Ectodermal cell (in vitro differentiated cells): ENCODE data around the gene CCL11.

Source experiments
- H3K27ac ChIP-seq: 2 replicates; pipeline ENCODE4 v1.7.0; 2013; ENCODE audit warnings: mild to moderate bottlenecking, low read depth, low read length; ENCODE audit not compliant: insufficient read depth, poor library complexity, severe bottlenecking
- H3K27me3 ChIP-seq: 2 replicates; pipeline ENCODE4 v1.7.0; 2013; ENCODE audit warnings: mild to moderate bottlenecking, low read length; ENCODE audit not compliant: insufficient read depth, control insufficient read depth, poor library complexity, severe bottlenecking
- H3K36me3 ChIP-seq: one replicate; pipeline ENCODE4 v1.7.0; 2013; ENCODE audit warnings: low read length; ENCODE audit not compliant: control insufficient read depth, insufficient read depth
- H3K4me1 ChIP-seq: one replicate; pipeline ENCODE4 v1.7.0; 2013; ENCODE audit warnings: low read length; ENCODE audit not compliant: control insufficient read depth, insufficient read depth
- H3K4me3 ChIP-seq: 2 replicates; pipeline ENCODE4 v1.7.0; 2013; ENCODE audit warnings: low read depth, low read length, control low read depth; ENCODE audit not compliant: insufficient read depth
- H3K9me3 ChIP-seq: 2 replicates; pipeline ENCODE4 v1.7.0; 2013; ENCODE audit warnings: mild to moderate bottlenecking, low read length, moderate library complexity; ENCODE audit not compliant: control insufficient read depth
- WGBS, 2 experiments: methylation state at CpG; one replicate each; pipeline ENCODE4 v1.1.7; 2013; ENCODE audit warnings: missing lambda C conversion rate in 2 of 2; 5-methylcytosine and 5-hydroxymethylcytosine counted together

Gene CCL11

DNA sequence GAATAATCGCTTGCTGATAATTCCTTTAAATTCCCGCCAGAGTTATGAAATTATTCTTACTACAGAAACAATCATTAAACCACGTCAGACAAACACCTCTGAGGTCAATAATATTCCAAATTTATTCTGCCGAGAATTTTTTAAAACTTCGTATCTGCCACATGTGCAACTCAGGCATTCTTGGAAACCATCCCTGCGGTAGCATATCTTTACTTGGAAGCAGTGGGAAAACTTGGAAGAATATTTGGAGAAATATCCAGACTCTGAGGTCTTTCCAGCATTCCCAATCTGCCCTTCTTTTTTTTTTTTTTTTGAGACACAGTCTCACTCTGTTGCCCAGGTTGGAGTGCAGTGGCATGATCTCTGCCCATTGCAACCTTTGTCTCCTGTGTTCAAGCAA lies 2.0 kb upstream of the CCL11 start:
- Histone ChIP-seq H3K27ac (no peak overlapping the region), H3K9me3 (no peaks in the 10 kb centered on the region), H3K4me3 (no peak overlapping the region), H3K27me3 (no peaks in the 10 kb centered on the region), H3K4me1 (no peaks in the 10 kb centered on the region), H3K36me3 (no peaks in the 10 kb centered on the region)
- WGBS, 2 experiments: 91 to 94% methylated on average over 6 of the region's 6 CpGs

DNA sequence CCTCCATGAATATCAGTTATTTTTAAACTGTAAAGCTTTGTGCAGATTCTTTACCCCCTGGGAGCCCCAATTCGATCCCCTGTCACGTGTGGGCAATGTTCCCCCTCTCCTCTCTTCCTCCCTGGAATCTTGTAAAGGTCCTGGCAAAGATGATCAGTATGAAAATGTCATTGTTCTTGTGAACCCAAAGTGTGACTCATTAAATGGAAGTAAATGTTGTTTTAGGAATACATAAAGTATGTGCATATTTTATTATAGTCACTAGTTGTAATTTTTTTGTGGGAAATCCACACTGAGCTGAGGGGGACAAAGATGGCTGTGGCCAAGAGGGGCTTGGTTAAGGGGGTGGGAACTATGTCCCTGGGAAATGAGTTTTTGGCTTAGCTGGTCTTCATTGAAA lies 2.3 kb downstream of the CCL11 start:
- Histone ChIP-seq H3K4me3 (no peak overlapping the region), H3K27me3 (no peaks in the 10 kb centered on the region), H3K4me1 (no peaks in the 10 kb centered on the region), H3K9me3 (no peaks in the 10 kb centered on the region), H3K36me3 (no peaks in the 10 kb centered on the region), H3K27ac (no peak overlapping the region)
- WGBS, 2 experiments: 60 to 87% methylated on average over 2 of the region's 2 CpGs

GRCh38 chr17:34290586-34290985 lies 5.0 kb downstream of the CCL11 start:
- WGBS, 2 experiments: 87 to 88% methylated on average over 4 of the region's 4 CpGs

GRCh38 chr17:34291721-34292348 lies 6.3 kb downstream of the CCL11 start:
- Histone ChIP-seq H3K36me3 (no peaks in the 10 kb centered on the region), H3K27ac (no peak overlapping the region), H3K27me3 (no peaks in the 10 kb centered on the region), H3K4me1 (no peaks in the 10 kb centered on the region), H3K9me3 (no peaks in the 10 kb centered on the region), H3K4me3 (no peak overlapping the region)
- 92 to 93% methylated on average over 6 of the region's 6 CpGs for WGBS, 2 experiments

More at GRCh38 chr17:34290586-34290985, 5.0 kb downstream of the CCL11 start:
- no peak overlapping the region for H3K4me3 ChIP-seq
- no peaks in the 10 kb centered on the region for H3K4me1 ChIP-seq
- H3K27me3 ChIP-seq: no peaks in the 10 kb centered on the region
- H3K9me3 ChIP-seq: no peaks in the 10 kb centered on the region
- H3K27ac ChIP-seq: no peak overlapping the region
- no peaks in the 10 kb centered on the region for H3K36me3 ChIP-seq

DNA sequence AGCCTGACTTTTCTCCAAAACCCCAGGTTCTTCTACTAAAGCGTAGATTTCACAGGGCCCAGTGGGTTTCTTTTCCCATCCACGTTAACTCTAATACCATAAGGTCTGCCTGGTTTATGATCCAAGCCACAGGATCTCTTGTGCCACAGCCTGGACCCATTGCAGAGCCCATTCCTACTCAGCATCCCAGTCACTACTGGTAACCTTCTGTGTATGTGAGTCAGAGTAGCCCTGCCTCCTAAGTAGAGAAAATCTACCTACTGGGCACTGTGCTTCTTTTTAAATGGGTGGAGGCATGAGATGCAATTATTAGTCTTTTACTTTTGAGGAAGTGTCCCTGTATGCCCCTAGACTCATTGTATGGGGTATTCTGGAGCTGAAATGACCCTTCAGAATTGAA lies 13.5 kb downstream of the CCL11 start:
- Histone ChIP-seq H3K4me3 (no peak overlapping the region), H3K36me3 (no peaks in the 10 kb centered on the region), H3K27me3 (peaks cover 8% of the 10 kb centered on the region), H3K9me3 (no peaks in the 10 kb centered on the region), H3K27ac (no peak overlapping the region), H3K4me1 (no peaks in the 10 kb centered on the region)
- whole genome bisulfite sequencing, 2 experiments: 93 to 98% methylated on average over 2 of the region's 2 CpGs

DNA sequence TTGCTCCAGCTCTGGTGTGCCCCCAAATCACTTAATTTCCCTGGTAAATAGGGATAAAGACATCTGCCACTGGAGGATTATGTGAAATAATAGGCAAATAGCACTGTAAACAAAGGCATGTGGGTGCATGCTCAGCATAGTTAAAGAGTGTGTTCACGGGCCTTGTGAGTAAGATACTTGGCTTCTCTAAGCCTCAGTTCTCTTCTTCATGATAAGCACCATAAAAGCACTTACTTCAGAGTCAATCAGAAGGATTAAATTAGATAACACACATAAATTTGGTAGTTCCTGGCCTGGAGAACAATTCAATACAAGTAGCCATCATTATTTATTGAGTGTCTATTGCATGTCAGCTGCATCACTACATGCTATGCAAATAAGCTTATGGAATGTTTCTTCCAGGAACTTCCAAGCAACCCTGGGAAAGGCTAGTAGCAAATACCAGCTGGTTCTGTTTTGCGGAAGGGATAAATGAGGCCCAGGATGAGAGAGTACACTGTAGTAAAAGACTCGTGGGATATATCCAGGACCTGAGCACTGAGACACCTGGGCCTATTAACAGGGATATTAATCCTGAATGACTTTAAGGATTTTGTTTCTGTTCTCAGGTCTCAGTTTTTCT lies 14.5 kb downstream of the CCL11 start:
- Histone ChIP-seq H3K27me3 (peaks cover 8% of the 10 kb centered on the region), H3K36me3 (no peaks in the 10 kb centered on the region)

DNA sequence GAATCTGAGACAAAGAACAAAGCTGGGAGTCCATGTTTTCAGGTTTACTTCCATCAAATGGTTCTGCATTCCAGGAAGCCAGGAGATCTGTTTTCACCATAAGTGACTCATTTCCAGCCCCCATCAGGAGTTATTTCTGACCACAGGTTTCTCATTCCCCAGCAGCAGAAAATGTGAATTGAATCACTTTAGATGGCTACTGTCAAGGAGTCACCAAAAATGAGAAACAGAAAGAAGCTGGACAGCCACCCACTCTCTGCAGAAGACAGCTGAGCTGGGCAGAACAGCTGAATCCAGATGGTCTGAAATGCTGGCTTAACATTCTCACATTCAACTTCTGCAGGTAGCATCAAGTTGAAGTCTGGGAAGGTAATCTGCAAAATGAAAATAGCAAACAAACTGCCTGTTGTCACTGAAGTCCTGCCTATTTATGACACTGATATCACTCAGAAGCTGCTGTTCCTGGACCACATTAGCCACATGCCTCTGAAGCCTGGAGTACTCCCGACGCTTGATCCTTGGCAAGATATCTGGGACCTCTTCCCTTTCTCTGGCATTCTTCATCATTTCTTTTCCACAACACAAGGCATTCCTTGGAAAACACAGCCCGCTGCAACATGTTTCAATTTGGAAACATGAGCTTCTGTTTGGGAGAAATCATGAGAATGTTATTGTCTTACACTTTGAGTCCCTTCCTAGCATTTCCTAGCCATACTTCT lies 15.3 kb downstream of the CCL11 start:
- no peaks in the 10 kb centered on the region for H3K36me3 ChIP-seq
- WGBS, 2 experiments: 96 to 98% methylated on average over 2 to 3 of the region's 3 CpGs
- H3K27me3 ChIP-seq: peaks cover 8% of the 10 kb centered on the region
- H3K9me3 ChIP-seq: no peaks in the 10 kb centered on the region
- no peak overlapping the region for H3K4me3 ChIP-seq
- H3K4me1 ChIP-seq: no peaks in the 10 kb centered on the region
- no peak overlapping the region for H3K27ac ChIP-seq

More for the DNA sequence above, 14.5 kb downstream of the CCL11 start:
- 93 to 97% methylated on average over 3 of the region's 3 CpGs for WGBS, 2 experiments
- Histone ChIP-seq H3K27ac (no peak overlapping the region), H3K9me3 (no peaks in the 10 kb centered on the region), H3K4me1 (no peaks in the 10 kb centered on the region), H3K4me3 (no peak overlapping the region)

- Histone ChIP-seq H3K4me1 (no peaks in the 10 kb centered on the region), H3K27ac (no peak overlapping the region), H3K4me3 (no peak overlapping the region), H3K9me3 (no peaks in the 10 kb centered on the region), H3K36me3 (no peaks in the 10 kb centered on the region), H3K27me3 (peaks cover 8% of the 10 kb centered on the region)
- 64 to 71% methylated on average over 2 of the region's 2 CpGs for WGBS, 2 experiments
Observed at GRCh38 chr17:34301986-34302385, 16.4 kb downstream of the CCL11 start.

GRCh38 chr17:34302636-34303035 lies 17.1 kb downstream of the CCL11 start:
- Histone ChIP-seq H3K4me1 (no peaks in the 10 kb centered on the region), H3K36me3 (no peaks in the 10 kb centered on the region), H3K27ac (no peak overlapping the region), H3K4me3 (no peak overlapping the region), H3K9me3 (no peaks in the 10 kb centered on the region), H3K27me3 (peaks cover 8% of the 10 kb centered on the region)
- 95 to 100% methylated on average over 1 of the region's 1 CpG for WGBS, 2 experiments

DNA sequence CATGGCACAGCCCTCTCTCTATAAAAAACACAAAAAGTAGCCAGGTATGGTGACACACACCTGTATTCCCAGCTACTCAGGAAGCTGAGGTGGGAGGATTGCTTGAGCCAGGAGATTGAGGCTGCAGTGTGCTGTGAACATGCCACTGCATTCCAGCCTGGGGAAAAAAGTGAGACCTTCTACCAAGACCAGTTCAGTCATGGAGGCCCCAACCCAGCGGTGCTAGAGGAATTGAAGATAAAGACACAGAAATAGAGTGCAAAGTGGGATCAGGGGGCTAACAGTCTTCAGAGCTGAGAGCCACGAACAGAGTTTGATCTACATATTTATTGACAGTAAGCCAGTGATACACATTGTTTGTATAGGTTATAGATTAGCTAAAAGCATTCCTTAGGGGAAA lies 18.1 kb downstream of the CCL11 start:
- H3K27me3 ChIP-seq: peaks cover 7% of the 10 kb centered on the region
- H3K4me1 ChIP-seq: no peaks in the 10 kb centered on the region
- H3K9me3 ChIP-seq: no peaks in the 10 kb centered on the region
- no peak overlapping the region for H3K27ac ChIP-seq
- WGBS, 2 experiments: 88 to 92% methylated on average over 2 of the region's 2 CpGs
- H3K36me3 ChIP-seq: no peaks in the 10 kb centered on the region
- no peak overlapping the region for H3K4me3 ChIP-seq
